ENCODE results near the gene BBLN. TPM values are rescaled to one million over a fixed set of nuclear protein-coding genes. Genes with fewer than 3 reads are reported as not detected.

BBLN gene
- total RNA-seq, 1 donor from 2014 or later: 389 TPM

- no peak overlapping the region for H3K27ac ChIP-seq
- no peaks in the 10 kb centered on the region for H3K36me3 ChIP-seq
- intact Hi-C loops (cut with DNase I): no loop called here
- H3K4me1 ChIP-seq: no peaks in the 10 kb centered on the region
- H3K27me3 ChIP-seq: no peaks in the 10 kb centered on the region
- no peaks in the 10 kb centered on the region for H3K9me3 ChIP-seq
- TF ChIP-seq CTCF (IDR thresholded peaks at IDR 0.05): no peak
- H3K4me3 ChIP-seq: no peak overlapping the region
- DNase-seq (ENCODE audit: low spot score in 2 of 2): no peak
Observed at GRCh38 chr9:128136816-128137793, 23.0 kb upstream of the BBLN start.

GRCh38 chr9:128138001-128138400 is 22.1 kb upstream of the BBLN start:
- H3K4me3 ChIP-seq: no peak overlapping the region
- no peaks in the 10 kb centered on the region for H3K36me3 ChIP-seq
- no peaks in the 10 kb centered on the region for H3K27me3 ChIP-seq
- H3K9me3 ChIP-seq: no peaks in the 10 kb centered on the region
- no peak for DNase-seq (ENCODE audit: low spot score in 2 of 2)
- no peak for TF ChIP-seq CTCF (IDR thresholded peaks at IDR 0.05)
- intact Hi-C loops (cut with DNase I): no loop called here
- H3K4me1 ChIP-seq: no peaks in the 10 kb centered on the region
- H3K27ac ChIP-seq: no peak overlapping the region

GRCh38 chr9:128139621-128140020 is 20.4 kb upstream of the BBLN start:
- intact Hi-C loops (cut with DNase I): no loop called here
- Histone ChIP-seq H3K4me1 (no peaks in the 10 kb centered on the region), H3K27ac (no peak overlapping the region), H3K36me3 (no peaks in the 10 kb centered on the region), H3K27me3 (no peaks in the 10 kb centered on the region), H3K9me3 (no peaks in the 10 kb centered on the region), H3K4me3 (no peak overlapping the region)
- no peak for DNase-seq (ENCODE audit: low spot score in 2 of 2)
- TF ChIP-seq CTCF (IDR thresholded peaks at IDR 0.05): no peak

- intact Hi-C loops (cut with DNase I): no loop called here
- Histone ChIP-seq H3K27me3 (no peaks in the 10 kb centered on the region), H3K4me1 (no peaks in the 10 kb centered on the region), H3K27ac (no peak overlapping the region), H3K4me3 (no peak overlapping the region), H3K9me3 (no peaks in the 10 kb centered on the region), H3K36me3 (no peaks in the 10 kb centered on the region)
- TF ChIP-seq CTCF (IDR thresholded peaks at IDR 0.05): no peak
- no peak for DNase-seq (ENCODE audit: low spot score in 2 of 2)
Observed at GRCh38 chr9:128141604-128142003, 18.5 kb upstream of the BBLN start.

- no peaks in the 10 kb centered on the region for H3K4me1 ChIP-seq
- no peaks in the 10 kb centered on the region for H3K27me3 ChIP-seq
- H3K4me3 ChIP-seq: no peak overlapping the region
- no peak for TF ChIP-seq CTCF (IDR thresholded peaks at IDR 0.05)
- H3K27ac ChIP-seq: no peak overlapping the region
- DNase-seq (ENCODE audit: low spot score in 2 of 2): no peak
- H3K36me3 ChIP-seq: no peaks in the 10 kb centered on the region
- H3K9me3 ChIP-seq: no peaks in the 10 kb centered on the region
- intact Hi-C loops (cut with DNase I): no loop called here
Observed at GRCh38 chr9:128142061-128142460, 18.0 kb upstream of the BBLN start.
